DND-41 (cell line): Measurements from ENCODE around the gene NPHP4.

Experiments used
- CTCF ChIP-seq: IDR thresholded peaks from 2 replicates; pipeline ENCODE4 v1.5.1; 2012; ENCODE audit warnings: borderline replicate concordance, low read length, moderate library complexity, mild to moderate bottlenecking; ENCODE audit not compliant: poor library complexity, severe bottlenecking; ENCODE audit errors: extremely low read depth
- EZH2 ChIP-seq: IDR thresholded peaks from 3 replicates; pipeline ENCODE4 v1.6.1; 2012; ENCODE audit warnings: borderline replicate concordance, low read depth, mild to moderate bottlenecking, moderate library complexity, low read length, inconsistent platforms; ENCODE audit not compliant: severe bottlenecking

- no peak for TF ChIP-seq CTCF
- no peak for TF ChIP-seq EZH2
These were observed 17.6 kb downstream of the NPHP4 start for GRCh38 chr1:5974631-5975030.
